ENCODE data around the gene TDRD12. TPM values are rescaled to one million over a fixed set of nuclear protein-coding genes. Genes with fewer than 3 reads are reported as not detected.

TDRD12 gene
- total and polyA plus RNA-seq, 8 donors: 0.20 to 1.2 (median 0.50) TPM

- H3K36me3 ChIP-seq: no peaks in the 10 kb centered on the region
- TF ChIP-seq, protein P1, sequence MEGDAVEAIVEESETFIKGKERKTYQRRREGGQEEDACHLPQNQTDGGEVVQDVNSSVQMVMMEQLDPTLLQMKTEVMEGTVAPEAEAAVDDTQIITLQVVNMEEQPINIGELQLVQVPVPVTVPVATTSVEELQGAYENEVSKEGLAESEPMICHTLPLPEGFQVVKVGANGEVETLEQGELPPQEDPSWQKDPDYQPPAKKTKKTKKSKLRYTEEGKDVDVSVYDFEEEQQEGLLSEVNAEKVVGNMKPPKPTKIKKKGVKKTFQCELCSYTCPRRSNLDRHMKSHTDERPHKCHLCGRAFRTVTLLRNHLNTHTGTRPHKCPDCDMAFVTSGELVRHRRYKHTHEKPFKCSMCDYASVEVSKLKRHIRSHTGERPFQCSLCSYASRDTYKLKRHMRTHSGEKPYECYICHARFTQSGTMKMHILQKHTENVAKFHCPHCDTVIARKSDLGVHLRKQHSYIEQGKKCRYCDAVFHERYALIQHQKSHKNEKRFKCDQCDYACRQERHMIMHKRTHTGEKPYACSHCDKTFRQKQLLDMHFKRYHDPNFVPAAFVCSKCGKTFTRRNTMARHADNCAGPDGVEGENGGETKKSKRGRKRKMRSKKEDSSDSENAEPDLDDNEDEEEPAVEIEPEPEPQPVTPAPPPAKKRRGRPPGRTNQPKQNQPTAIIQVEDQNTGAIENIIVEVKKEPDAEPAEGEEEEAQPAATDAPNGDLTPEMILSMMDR (IDR thresholded peaks at IDR 0.05): no peak
- H3K27me3 ChIP-seq: peaks cover 0 to 38% of the 10 kb centered on the region in 2 donors
- DNase-seq: no peak
- H3K27ac ChIP-seq: no peak overlapping the region
- no peak overlapping the region for H3K4me3 ChIP-seq
- H3K4me1 ChIP-seq: no peaks in the 10 kb centered on the region
- ATAC-seq: no peak
- H3K9me3 ChIP-seq: no peaks in the 10 kb centered on the region
- intact Hi-C loops (cut with DNase I): no loop called here
Observed at GRCh38 chr19:32819419-32820400, 100.1 kb downstream of the TDRD12 start.

GRCh38 chr19:32822916-32823746 is 103.6 kb downstream of the TDRD12 start:
- ATAC-seq: no peak

DNA sequence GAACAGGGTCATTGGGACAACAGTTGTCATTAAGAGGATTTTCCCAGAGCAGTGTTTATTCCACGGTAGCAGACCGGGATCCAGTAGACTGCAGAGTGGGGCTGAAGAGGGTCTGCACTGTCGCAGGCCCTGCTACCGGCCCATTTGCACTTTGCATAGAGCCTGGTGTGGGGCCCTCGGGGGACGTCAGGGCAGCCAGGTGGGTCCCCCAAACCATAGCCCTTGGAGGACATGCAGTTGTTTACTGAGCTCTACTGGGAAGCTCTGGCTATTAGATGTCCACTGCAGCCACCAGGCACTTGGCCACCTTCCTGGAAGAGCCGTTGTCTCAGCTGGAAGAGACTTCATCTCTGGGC is 104.2 kb downstream of the TDRD12 start:
- H3K36me3 ChIP-seq: no peaks in the 10 kb centered on the region
- intact Hi-C loops (cut with DNase I): no loop called here
- no peak for ATAC-seq

More at GRCh38 chr19:32822916-32823746, 103.6 kb downstream of the TDRD12 start:
- Histone ChIP-seq H3K9me3 (no peaks in the 10 kb centered on the region), H3K36me3 (no peaks in the 10 kb centered on the region), H3K4me1 (no peaks in the 10 kb centered on the region), H3K27me3 (peaks cover 0 to 46% of the 10 kb centered on the region in 2 donors), H3K27ac (no peak overlapping the region), H3K4me3 (no peak overlapping the region)
- intact Hi-C loops (cut with DNase I): no loop called here
- TF ChIP-seq, protein P1 (IDR thresholded peaks at IDR 0.05): no peak
- no peak for DNase-seq

DNA sequence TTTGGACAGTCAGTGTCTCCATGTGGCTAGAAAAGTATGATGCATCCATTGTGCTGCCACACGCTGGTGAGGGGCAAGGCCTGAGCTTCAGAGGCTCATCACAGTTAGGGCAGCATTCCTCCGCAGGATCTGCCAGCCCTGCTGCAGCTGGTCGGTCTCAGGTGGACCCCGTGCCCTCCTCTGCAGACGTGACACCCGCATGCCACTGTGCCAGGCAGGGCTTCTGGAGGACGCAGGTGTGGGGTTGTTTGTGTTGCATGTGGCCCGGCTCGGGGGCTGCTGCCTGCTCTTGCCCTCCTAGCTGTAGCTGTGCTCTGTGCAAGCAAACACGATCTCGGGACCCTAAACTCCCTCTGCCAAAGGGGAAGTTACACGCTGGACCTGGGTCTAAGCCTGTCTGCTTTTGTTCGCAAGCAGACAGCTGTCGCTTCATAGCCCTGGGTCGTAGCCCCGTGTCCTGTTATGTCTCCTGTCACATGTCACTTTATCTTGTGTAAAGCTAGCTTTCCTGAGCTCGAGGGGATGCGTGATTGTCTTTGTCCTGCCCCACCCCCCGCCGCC is 104.7 kb downstream of the TDRD12 start:
- intact Hi-C loops (cut with DNase I): no loop called here
- Histone ChIP-seq H3K27me3 (peaks cover 0 to 46% of the 10 kb centered on the region in 2 donors), H3K4me1 (no peaks in the 10 kb centered on the region), H3K9me3 (no peaks in the 10 kb centered on the region), H3K36me3 (no peaks in the 10 kb centered on the region), H3K27ac (no peak overlapping the region), H3K4me3 (no peak overlapping the region)
- TF ChIP-seq, protein P1 (IDR thresholded peaks at IDR 0.05): no peak
- ATAC-seq: no peak
- DNase-seq: peak in 1 of 4 donors; percentile 13

More for the DNA sequence above, 104.2 kb downstream of the TDRD12 start:
- no peaks in the 10 kb centered on the region for H3K4me1 ChIP-seq
- H3K9me3 ChIP-seq: no peaks in the 10 kb centered on the region
- TF ChIP-seq, protein P1 (IDR thresholded peaks at IDR 0.05): no peak
- H3K27me3 ChIP-seq: peaks cover 0 to 46% of the 10 kb centered on the region in 2 donors
- no peak overlapping the region for H3K4me3 ChIP-seq
- no peak for DNase-seq
- no peak overlapping the region for H3K27ac ChIP-seq

Measured in left lung (tissue), 10 donors.